ENCODE measurements around the gene HOXB4. TPM values are rescaled to one million over a fixed set of nuclear protein-coding genes. Genes with fewer than 3 reads are reported as not detected.

The HOXB4 gene
- total RNA-seq, 1 experiment from 2014 or later = 2.0 TPM

GRCh38 chr17:48527547-48527932 lies 50.6 kb downstream of the HOXB4 start:
- BruUV-seq (replicated peaks) = no TSS peak
- Histone ChIP-seq H3K27me3 (ENCODE audit: insufficient read depth, low read depth) (no peaks in the 10 kb centered on the region), H3K9me3 (ENCODE audit: insufficient read depth, low read depth) (no peaks in the 10 kb centered on the region), H3K4me1 (replicated peaks; ENCODE audit: insufficient read depth) (peaks cover 7% of the 10 kb centered on the region), H3K79me2 (ENCODE audit: low read depth) (no peaks in the 10 kb centered on the region), H3K4me3 (no peak overlapping the region), H3K9me2 (ENCODE audit: insufficient read depth) (no peaks in the 10 kb centered on the region), H3K36me3 (ENCODE audit: low read depth) (no peaks in the 10 kb centered on the region), H3K27ac (no peak overlapping the region), H2AFZ (no peak overlapping the region), H3K4me2 (no peak overlapping the region), H3F3A (ENCODE audit: insufficient read depth, low read depth) (no peaks in the 10 kb centered on the region), H4K20me1 (ENCODE audit: insufficient read depth) (no peaks in the 10 kb centered on the region)
- no peak for DNase-seq
- ChIA-PET CTCF (no interaction called here), POLR2A (ENCODE audit: unreplicated experiment) (no interaction called here)
- intact Hi-C loops (cut with micrococcal nuclease; ENCODE audit: unreplicated experiment) = loop anchor here (2.0 kb wide), 1 partner anchor 71 kb away; no protein-coding TSS in a partner anchor
- TF ChIP-seq EZH2 (IDR thresholded peaks at IDR 0.05; ENCODE audit: low read depth) = no peak
- TF ChIP-seq CTCF (conservative IDR thresholded peaks at IDR 0.05) = no peak

DNA sequence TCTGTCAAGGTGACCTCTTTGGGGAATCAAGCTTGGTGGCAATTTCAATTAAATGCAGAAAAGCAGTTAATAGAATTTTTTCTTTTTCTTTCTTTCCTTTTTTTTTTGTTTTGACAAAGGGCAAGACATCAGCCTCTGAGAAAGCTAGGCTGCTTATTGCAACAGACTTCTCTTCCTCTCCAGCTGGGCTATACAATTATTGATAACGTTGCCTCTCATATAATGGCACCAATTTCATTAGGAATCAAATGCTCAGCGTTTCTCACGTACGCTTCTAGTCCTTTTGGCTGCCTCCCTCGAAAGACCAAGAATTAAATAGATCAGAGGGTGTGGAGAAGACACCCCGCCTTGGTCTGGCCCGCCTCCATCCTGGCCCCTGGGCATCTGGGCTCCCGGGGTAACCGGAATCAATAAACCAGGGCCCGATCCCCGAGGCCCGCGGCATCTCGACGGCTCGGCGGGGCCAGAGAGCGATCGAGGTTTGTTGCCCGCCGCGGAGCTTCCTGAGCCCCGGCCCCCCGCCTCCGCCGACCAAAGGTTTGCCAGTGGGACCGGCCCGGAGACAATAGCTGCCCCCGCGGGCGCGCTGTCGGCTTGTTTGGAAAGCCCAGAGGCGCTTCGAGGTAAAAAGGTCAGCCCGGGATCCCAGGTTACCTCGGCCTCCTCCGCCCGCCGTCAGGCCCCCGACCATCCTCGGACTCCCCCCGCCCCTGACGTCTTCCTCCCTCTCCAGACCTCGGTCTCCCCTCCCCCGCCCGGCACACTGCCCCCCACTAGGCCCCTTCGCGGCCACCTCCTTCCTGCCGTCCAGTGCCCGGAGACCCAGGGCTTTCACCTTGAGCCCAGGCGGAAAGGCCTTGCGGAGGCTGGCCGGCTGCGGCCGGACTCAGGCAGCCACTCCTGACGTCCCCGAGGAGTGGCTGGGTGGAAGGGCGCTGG lies 51.3 kb downstream of the HOXB4 start:
- ChIA-PET POLR2A (ENCODE audit: unreplicated experiment) (no interaction called here), CTCF (no interaction called here)
- Histone ChIP-seq H3K27ac (no peak overlapping the region), H3K4me3 (no peak overlapping the region), H3F3A (ENCODE audit: insufficient read depth, low read depth) (no peaks in the 10 kb centered on the region), H4K20me1 (ENCODE audit: insufficient read depth) (no peaks in the 10 kb centered on the region), H3K79me2 (ENCODE audit: low read depth) (no peaks in the 10 kb centered on the region), H3K9me3 (ENCODE audit: insufficient read depth, low read depth) (no peaks in the 10 kb centered on the region), H3K9me2 (ENCODE audit: insufficient read depth) (no peaks in the 10 kb centered on the region), H3K27me3 (ENCODE audit: insufficient read depth, low read depth) (no peaks in the 10 kb centered on the region), H3K4me1 (replicated peaks; ENCODE audit: insufficient read depth) (peaks cover 14% of the 10 kb centered on the region), H3K4me2 (no peak overlapping the region), H3K36me3 (ENCODE audit: low read depth) (no peaks in the 10 kb centered on the region), H2AFZ (no peak overlapping the region)
- intact Hi-C loops (cut with micrococcal nuclease; ENCODE audit: unreplicated experiment) = loop anchor here (2.0 kb wide), 1 partner anchor 70 kb away; no protein-coding TSS in a partner anchor
- no peak for TF ChIP-seq EZH2 (IDR thresholded peaks at IDR 0.05; ENCODE audit: low read depth)
- TF ChIP-seq CTCF (conservative IDR thresholded peaks at IDR 0.05) = no peak
- BruUV-seq (replicated peaks) = no TSS peak
- no peak for DNase-seq

Other genes starting within 250 kb of the HOXB4 start
- 0.31 and 0.85 TPM in 2 replicates for gene SKAP1, start 148.1 kb downstream of the HOXB4 start, total RNA-seq (2021)
- gene HOXB1, start 47.3 kb downstream of the HOXB4 start, total RNA-seq (2021) = not detected in 2 replicates
- gene HOXB2, start 33.2 kb downstream of the HOXB4 start, total RNA-seq (2021) = 0.31 and 0.90 TPM in 2 replicates
- gene HOXB3, start 11.9 kb upstream of the HOXB4 start, total RNA-seq (2021) = 17.2 and 19.1 TPM in 2 replicates
- 8.3 and 12.9 TPM in 2 replicates for gene HOXB5, start 15.4 kb upstream of the HOXB4 start, total RNA-seq (2021)
- gene HOXB6, start 26.6 kb upstream of the HOXB4 start, total RNA-seq (2021) = 27.9 and 30.7 TPM in 2 replicates
- 28.2 and 34.0 TPM in 2 replicates for gene HOXB7, start 32.7 kb upstream of the HOXB4 start, total RNA-seq (2021)
- 0.70 and 1.3 TPM in 2 replicates for gene HOXB8, start 36.9 kb upstream of the HOXB4 start, total RNA-seq (2021)
- 0.30 and 0.70 TPM in 2 replicates for gene HOXB9, start 48.0 kb upstream of the HOXB4 start, total RNA-seq (2021)
- gene PRAC1, start 144.2 kb upstream of the HOXB4 start, total RNA-seq (2021) = not detected in 2 replicates
- gene PRAC2, start 144.8 kb upstream of the HOXB4 start, total RNA-seq (2021) = not detected in 2 replicates
- 0.15 TPM in 1 of 2 replicates, not detected in the other for gene HOXB13, start 150.4 kb upstream of the HOXB4 start, total RNA-seq (2021)
- not detected in 2 replicates for gene TTLL6, start 238.9 kb upstream of the HOXB4 start, total RNA-seq (2021)

All from PC-9 (cell line).